Measurements from ENCODE around the gene TMEM88.

TMEM88 gene

DNA sequence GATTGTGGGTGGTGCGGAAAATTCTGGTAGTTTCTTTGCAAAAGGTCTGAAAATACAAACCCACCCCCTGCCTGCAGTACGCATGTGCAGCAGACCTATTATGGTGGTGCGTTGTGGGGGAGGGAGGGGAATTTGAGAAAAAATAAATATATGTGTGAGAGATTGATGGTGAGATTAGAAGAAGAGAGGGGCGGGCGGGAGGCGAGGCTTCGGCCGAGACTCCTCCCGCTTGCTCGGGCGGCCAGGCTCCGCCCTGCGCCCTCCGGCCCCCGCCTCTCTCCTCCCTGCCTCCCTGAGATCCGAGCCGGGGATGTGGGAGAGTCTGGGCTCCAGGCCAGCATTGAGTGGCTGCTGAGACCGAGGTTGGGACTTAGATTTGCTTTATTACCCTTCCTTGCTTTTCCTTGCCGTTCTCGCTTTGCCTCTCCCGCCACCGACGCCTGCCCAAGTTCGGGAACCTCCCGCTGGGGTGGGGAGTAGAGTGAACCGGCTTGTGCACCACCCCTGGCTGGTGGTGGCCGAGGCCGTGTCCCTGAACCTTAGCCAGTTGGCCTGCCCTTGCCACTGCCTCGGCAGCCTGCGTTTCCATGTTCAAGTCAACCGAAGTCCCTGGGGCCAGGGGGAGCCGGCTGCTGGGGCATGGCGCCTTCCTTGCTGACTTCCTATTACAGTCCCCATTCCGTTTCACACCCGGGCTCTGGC is 32.8 kb downstream of the TMEM88 start:
- peaks cover 4% of the 10 kb centered on the region for H3K27me3 Mint-ChIP-seq (ENCODE audit: low read depth, poor library complexity)
- peak; percentile 84 for DNase-seq
- no peak overlapping the region for H3K27ac Mint-ChIP-seq
- peaks cover 5% of the 10 kb centered on the region for H3K4me1 Mint-ChIP-seq
- H3K36me3 Mint-ChIP-seq (ENCODE audit: low read depth): peaks cover 26% of the 10 kb centered on the region
- TF ChIP-seq, protein P1, sequence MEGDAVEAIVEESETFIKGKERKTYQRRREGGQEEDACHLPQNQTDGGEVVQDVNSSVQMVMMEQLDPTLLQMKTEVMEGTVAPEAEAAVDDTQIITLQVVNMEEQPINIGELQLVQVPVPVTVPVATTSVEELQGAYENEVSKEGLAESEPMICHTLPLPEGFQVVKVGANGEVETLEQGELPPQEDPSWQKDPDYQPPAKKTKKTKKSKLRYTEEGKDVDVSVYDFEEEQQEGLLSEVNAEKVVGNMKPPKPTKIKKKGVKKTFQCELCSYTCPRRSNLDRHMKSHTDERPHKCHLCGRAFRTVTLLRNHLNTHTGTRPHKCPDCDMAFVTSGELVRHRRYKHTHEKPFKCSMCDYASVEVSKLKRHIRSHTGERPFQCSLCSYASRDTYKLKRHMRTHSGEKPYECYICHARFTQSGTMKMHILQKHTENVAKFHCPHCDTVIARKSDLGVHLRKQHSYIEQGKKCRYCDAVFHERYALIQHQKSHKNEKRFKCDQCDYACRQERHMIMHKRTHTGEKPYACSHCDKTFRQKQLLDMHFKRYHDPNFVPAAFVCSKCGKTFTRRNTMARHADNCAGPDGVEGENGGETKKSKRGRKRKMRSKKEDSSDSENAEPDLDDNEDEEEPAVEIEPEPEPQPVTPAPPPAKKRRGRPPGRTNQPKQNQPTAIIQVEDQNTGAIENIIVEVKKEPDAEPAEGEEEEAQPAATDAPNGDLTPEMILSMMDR (IDR thresholded peaks at IDR 0.05): no peak
- H3K9me3 Mint-ChIP-seq: no peaks in the 10 kb centered on the region
- H3K4me3 Mint-ChIP-seq: no peak overlapping the region

DNA sequence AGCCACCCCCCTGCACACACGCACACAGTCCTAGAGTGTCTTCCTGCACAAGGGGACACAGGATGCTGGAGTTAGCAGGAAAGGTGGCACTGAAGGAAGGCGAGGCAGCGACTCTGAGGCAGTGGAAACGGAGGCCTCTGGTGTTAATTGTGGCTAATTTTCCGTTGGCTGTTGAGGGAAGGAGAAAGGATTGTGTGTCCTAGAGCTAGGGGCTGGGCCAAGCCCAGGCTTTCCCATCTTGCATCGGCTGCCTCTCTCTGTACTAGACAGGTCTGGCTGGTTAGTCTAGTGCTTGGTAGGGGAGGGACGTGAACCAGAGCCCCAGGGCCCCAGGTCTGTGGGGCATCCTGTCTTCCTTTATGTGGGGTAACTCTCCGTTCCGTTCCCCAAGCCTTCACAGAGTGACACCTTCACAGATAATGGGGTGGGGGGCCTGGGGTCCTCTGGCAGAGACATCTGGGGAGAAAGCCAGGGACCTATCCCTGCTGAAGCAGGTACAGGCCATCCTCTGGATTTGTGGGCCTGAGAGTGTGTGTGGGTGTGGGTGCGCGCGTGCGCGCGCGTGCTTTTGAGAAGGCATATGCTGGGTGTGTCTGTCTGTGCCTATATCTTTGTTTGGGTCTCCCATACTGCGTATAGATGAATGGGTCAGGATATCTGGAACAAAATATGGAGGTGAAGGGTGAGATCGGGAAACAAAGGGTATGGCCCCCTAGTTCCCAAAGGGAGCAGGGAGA is 33.5 kb downstream of the TMEM88 start, which contains the start of gene CHD3:
TSS of gene CHD3 (plus strand) at position 606 of the 737 bp plus-strand sequence. CDS start 212 bp downstream, outside the sequence.
- H3K9me3 Mint-ChIP-seq: no peaks in the 10 kb centered on the region
- peaks cover 5% of the 10 kb centered on the region for H3K4me1 Mint-ChIP-seq
- TF ChIP-seq, protein P1 (IDR thresholded peaks at IDR 0.05): no peak
- peaks cover 4% of the 10 kb centered on the region for H3K27me3 Mint-ChIP-seq (ENCODE audit: low read depth, poor library complexity)
- DNase-seq: no peak
- H3K27ac Mint-ChIP-seq: peak within 1 kb of the TSS; percentile 90
- no peak within 1 kb of the TSS for H3K4me3 Mint-ChIP-seq
- H3K36me3 Mint-ChIP-seq (ENCODE audit: low read depth): peaks cover 26% of the 10 kb centered on the region

DNA sequence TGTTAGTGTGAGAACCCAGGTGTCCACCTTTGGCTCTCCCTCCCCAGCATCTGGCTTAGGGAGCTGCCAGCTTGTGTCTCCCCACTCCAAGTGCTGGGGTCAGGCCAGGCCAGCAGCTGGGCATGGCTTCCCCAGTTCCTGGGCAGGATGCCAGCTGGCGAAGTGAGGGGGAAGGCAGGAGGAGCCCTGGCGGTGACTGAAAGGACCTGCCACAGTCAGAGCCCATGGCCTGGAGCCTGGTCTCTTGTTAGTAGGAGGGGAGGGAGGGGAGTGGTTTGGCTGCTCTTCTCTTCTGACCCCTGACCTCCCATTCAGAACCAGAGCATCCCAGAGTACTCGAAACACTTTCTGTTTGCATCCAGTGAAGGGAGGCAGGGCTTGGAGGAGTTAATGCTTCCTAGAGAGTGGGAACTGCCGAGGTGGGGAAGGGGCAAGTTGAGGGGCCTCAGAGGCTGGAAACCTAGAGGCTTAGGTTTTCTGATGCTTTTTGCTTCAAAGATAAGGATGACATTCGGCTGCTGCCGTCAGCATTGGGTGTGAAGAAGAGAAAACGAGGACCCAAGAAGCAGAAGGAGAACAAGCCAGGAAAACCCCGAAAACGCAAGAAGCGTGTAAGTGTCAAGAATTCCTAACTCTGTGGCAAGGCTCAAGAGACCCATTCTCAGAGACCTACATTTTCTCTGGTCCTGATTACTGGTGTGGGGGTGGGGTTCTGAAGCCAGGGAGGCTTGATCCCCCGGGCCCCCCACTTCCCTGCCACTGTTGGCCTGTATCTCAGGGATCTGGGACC is 34.5 kb downstream of the TMEM88 start:
- peaks cover 36% of the 10 kb centered on the region for H3K36me3 Mint-ChIP-seq (ENCODE audit: low read depth)
- H3K27me3 Mint-ChIP-seq (ENCODE audit: low read depth, poor library complexity): peaks cover 4% of the 10 kb centered on the region
- peak; percentile 35 for DNase-seq
- no peaks in the 10 kb centered on the region for H3K4me1 Mint-ChIP-seq
- H3K4me3 Mint-ChIP-seq: no peak overlapping the region
- TF ChIP-seq, protein P1 (IDR thresholded peaks at IDR 0.05): no peak
- no peaks in the 10 kb centered on the region for H3K9me3 Mint-ChIP-seq
- H3K27ac Mint-ChIP-seq: peak overlapping the region; percentile 90

DNA sequence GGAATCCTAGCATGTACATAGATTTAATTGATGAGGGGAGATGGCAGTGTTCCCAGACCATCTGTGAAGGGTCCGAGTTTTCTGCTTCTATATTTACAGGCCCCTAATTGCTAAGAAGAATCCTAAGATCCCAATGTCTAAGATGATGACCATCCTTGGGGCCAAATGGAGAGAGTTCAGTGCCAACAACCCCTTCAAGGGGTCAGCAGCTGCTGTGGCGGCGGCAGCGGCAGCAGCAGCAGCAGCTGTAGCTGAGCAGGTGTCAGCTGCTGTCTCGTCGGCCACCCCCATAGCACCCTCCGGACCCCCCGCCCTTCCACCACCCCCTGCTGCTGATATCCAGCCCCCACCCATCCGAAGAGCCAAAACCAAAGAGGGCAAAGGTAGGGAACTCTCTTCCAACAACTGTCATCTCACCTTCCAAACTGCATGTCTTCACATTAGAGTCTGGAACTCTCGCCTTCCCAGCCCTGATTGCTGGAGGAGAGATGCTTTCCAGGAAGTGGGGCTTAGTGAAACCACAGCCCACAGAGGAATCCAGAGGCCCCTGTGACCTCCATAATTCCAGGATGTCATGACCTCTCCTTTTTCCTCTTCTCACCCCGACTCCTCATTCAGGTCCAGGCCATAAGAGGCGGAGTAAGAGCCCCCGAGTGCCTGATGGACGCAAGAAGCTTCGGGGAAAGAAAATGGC is 38.5 kb downstream of the TMEM88 start:
- Mint-ChIP-seq H3K4me1 (peaks cover 5% of the 10 kb centered on the region), H3K27me3 (ENCODE audit: low read depth, poor library complexity) (peaks cover 4% of the 10 kb centered on the region), H3K4me3 (no peak overlapping the region), H3K27ac (no peak overlapping the region), H3K36me3 (ENCODE audit: low read depth) (peaks cover 73% of the 10 kb centered on the region), H3K9me3 (no peaks in the 10 kb centered on the region)
- TF ChIP-seq, protein P1 (IDR thresholded peaks at IDR 0.05): no peak
- no peak for DNase-seq

DNA sequence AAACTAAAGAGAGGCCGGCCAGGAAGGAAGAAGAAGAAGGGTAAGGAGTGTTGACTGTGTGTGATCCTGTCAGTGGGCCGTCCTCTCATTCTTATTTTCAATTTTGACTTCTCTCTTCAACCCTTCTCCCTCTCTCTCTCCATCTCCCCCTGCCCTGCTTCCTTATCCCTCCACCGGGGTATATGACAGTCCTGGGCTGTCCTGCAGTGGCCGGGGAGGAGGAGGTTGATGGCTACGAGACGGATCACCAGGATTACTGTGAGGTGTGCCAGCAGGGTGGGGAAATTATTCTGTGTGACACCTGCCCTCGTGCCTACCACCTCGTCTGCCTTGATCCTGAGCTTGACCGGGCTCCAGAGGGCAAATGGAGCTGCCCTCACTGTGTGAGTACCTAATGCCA is 39.4 kb downstream of the TMEM88 start:
- no peak for DNase-seq
- Mint-ChIP-seq H3K4me1 (peaks cover 6% of the 10 kb centered on the region), H3K27ac (no peak overlapping the region), H3K36me3 (ENCODE audit: low read depth) (peaks cover 80% of the 10 kb centered on the region), H3K4me3 (no peak overlapping the region), H3K27me3 (ENCODE audit: low read depth, poor library complexity) (peaks cover 4% of the 10 kb centered on the region), H3K9me3 (no peaks in the 10 kb centered on the region)
- TF ChIP-seq, protein P1 (IDR thresholded peaks at IDR 0.05): no peak

Measured in nephron progenitor cell (in vitro differentiated cells).